Spinal cord (tissue), 10 donors: ENCODE data around the gene ARAF. TPM values are rescaled to one million over a fixed set of nuclear protein-coding genes. Genes with fewer than 3 reads are reported as not detected.

Source experiments
- DNase-seq, 6 donors: peaks; one replicate each; pipeline versions ENCODE4 v3.0.0 to v3.0.0-alpha.2; 2013 to 2015; ENCODE audit warnings: low spot score in 6 of 6, low read depth in 4 of 6
- H3K27ac ChIP-seq: one replicate; pipeline ENCODE4 v1.5.1; 2013; ENCODE audit warnings: low read depth, low read length, control low read depth
- H3K27me3 ChIP-seq: one replicate; pipeline ENCODE4 v1.6.1; 2013; ENCODE audit warnings: low read length; ENCODE audit not compliant: control insufficient read depth, insufficient read depth
- H3K36me3 ChIP-seq: one replicate; pipeline ENCODE4 v1.6.1; 2013; ENCODE audit warnings: low read length; ENCODE audit not compliant: control insufficient read depth, insufficient read depth
- H3K4me1 ChIP-seq: one replicate; pipeline ENCODE4 v1.6.1; 2013; ENCODE audit warnings: low read length; ENCODE audit not compliant: control insufficient read depth, insufficient read depth
- H3K4me3 ChIP-seq: one replicate; pipeline ENCODE4 v1.5.1; 2013; ENCODE audit warnings: low read depth, low read length, control low read depth
- H3K9me3 ChIP-seq: one replicate; pipeline ENCODE4 v1.6.1; 2013; ENCODE audit warnings: low read length; ENCODE audit not compliant: control insufficient read depth, insufficient read depth
- WGBS: methylation state at CpG from one replicate; pipeline ENCODE4 v1.1.5; 2013; ENCODE audit warnings: missing lambda C conversion rate; ENCODE audit not compliant: insufficient coverage; 5-methylcytosine and 5-hydroxymethylcytosine counted together
- polyA plus RNA-seq, 2 donors: library from polyadenylated mRNA; unstranded; fragments of 120-200 nt; gene quantifications; one replicate each; pipeline ENCODE4 v1.2.1, GENCODE V29; 2013; ENCODE audit not compliant: insufficient read length in 2 of 2
- small RNA-seq: library from RNA; depleted of rRNA; stranded (forward); fragments of <200 nt; gene quantifications from one replicate; pipeline ENCODE3, GENCODE V24; 2014; ENCODE audit warnings: low replicate concordance
- total RNA-seq, 2 donors: library from RNA; depleted of rRNA in 1 of 2; stranded (reverse); fragments of 120-200 nt in 1 of 2; fragments of >200 nt in 1 of 2; gene quantifications; one replicate each; pipeline versions ENCODE4 v1.2.3 to v1.2.4, GENCODE V29; 2013 to 2014
- donor health status: healthy.

Gene ARAF
- total and polyA plus RNA-seq, 4 donors = 12.7 to 45.2 (median 38.8) TPM

DNA sequence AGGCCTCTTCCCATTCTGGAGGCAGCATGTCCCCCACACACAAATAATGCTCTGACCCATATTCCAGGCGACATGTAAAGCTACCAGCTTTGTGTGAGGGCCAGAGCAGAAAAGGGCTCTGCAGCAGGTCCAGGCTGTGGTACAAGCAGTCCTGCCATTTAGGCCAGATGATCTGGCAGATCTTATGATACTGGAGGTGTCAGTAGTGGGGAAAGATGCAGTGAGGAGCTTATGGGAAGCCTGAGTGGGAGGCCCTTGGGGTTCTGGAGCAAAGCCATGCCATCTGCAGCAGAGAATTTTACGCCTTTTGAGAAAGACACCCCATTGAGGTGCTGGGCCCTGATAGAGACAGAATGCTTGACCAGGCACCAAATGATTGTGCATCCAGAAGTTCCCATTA is 50.9 kb downstream of the ARAF start:
- H3K4me3 ChIP-seq = no peak overlapping the region
- no peaks in the 10 kb centered on the region for H3K9me3 ChIP-seq
- H3K4me1 ChIP-seq = no peaks in the 10 kb centered on the region
- H3K27ac ChIP-seq = no peak overlapping the region
- no peaks in the 10 kb centered on the region for H3K27me3 ChIP-seq
- H3K36me3 ChIP-seq = peaks cover 11% of the 10 kb centered on the region
- DNase-seq = no peak
- 67% methylated on average over 2 of the region's 2 CpGs for WGBS

DNA sequence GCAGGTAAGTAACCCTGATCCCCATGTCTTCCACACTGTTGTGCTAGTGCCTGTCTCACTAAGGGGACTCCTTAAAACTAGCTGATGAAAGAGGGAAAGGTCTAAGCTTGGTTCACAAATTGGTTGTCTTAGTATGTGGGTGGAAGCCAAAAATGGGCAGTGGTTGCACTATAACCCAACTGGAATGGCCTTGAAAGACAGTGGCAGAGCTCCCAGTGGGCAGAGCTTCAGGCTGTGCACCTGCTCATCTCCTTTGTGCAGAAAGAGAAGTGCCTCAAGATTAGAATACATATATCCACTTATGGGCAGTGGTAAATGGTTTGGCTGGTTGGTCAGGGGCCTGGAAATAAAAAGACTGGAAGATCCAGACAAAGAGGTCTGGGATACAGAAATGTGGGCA is 51.4 kb downstream of the ARAF start:
- Histone ChIP-seq H3K4me1 (no peaks in the 10 kb centered on the region), H3K27ac (no peak overlapping the region), H3K9me3 (no peaks in the 10 kb centered on the region), H3K4me3 (no peak overlapping the region), H3K36me3 (peaks cover 11% of the 10 kb centered on the region), H3K27me3 (no peaks in the 10 kb centered on the region)
- DNase-seq = no peak

DNA sequence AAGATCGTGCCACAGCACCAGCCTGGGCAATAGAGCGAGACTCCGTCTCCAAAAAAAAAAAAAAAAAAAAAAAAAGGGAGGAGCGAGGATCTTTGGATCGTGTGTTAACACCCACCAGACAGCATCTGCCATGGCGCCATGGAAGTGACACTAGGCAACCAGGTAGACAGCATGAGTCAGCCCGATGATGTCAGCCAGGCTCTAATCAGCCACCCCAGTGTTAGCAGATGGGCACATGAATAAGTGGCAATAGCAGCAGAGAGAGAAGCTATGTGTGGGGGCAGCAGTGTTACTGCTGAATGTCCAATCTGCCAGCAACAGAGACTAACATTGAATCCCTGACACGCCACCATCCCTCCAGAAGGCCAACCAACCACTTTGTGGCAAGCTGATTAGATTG is 52.1 kb downstream of the ARAF start:
- no peaks in the 10 kb centered on the region for H3K4me1 ChIP-seq
- no peak overlapping the region for H3K27ac ChIP-seq
- H3K27me3 ChIP-seq = no peaks in the 10 kb centered on the region
- peaks cover 9% of the 10 kb centered on the region for H3K36me3 ChIP-seq
- H3K4me3 ChIP-seq = no peak overlapping the region
- no peak for DNase-seq
- no peaks in the 10 kb centered on the region for H3K9me3 ChIP-seq
- WGBS = 79% methylated on average over 7 of the region's 8 CpGs

DNA sequence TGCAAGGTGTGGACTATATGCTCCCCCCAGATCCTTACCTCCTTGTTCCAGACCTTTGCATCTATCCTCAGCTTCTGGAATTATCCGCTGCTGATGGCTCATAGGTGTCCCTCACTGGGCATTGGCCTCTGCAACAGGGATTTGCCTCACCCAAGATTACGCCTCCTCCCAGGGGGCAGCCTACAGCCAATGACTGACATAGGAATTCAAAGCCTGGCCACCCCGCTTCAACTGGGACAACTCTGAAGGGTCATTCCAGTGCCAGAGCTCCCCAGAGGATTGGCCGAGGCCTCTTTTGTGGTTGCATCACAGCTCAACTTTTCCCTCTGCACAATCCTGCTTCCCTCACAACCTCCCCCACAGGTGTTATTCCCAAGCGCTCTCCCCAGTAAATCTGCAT is 53.6 kb downstream of the ARAF start:
- no peak for DNase-seq
- Histone ChIP-seq H3K27me3 (no peaks in the 10 kb centered on the region), H3K9me3 (no peaks in the 10 kb centered on the region), H3K36me3 (peaks cover 8% of the 10 kb centered on the region), H3K27ac (no peak overlapping the region), H3K4me3 (no peak overlapping the region), H3K4me1 (peaks cover 3% of the 10 kb centered on the region)
- WGBS = 91% methylated on average over 5 of the region's 5 CpGs

DNA sequence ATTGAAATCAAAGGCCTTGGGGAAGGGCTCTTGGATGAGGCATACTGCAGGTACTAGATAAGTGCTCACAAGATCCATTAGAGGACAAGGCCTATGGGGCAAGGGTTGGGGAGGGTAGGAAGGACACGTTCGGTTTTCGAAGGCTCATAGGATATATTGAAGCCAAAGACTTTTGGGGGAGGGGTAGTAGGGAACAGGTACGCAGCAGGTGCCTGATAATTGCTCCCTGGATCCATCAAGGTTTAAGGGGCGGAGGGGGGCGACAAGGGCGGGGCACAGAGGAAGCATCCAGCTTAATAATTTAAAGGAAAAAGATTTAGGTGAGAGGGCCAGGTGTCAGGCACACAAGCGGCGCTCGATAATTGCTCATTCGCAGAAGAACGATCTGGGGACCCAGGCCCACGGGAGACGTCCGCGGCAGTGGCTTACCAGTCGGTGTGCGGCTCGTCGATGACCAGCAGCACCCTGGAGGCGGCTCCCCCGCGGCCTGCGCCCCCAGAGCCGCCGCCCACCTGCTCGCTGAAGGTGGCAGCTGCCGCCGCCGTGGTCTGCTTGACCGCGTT is 58.0 kb downstream of the ARAF start:
- Histone ChIP-seq H3K27ac (no peak overlapping the region), H3K36me3 (peaks cover 2% of the 10 kb centered on the region), H3K4me1 (peaks cover 10% of the 10 kb centered on the region), H3K4me3 (peak overlapping the region; percentile 42), H3K9me3 (no peaks in the 10 kb centered on the region), H3K27me3 (no peaks in the 10 kb centered on the region)
- 40% methylated on average over 32 of the region's 32 CpGs for WGBS
- no peak for DNase-seq

DNA sequence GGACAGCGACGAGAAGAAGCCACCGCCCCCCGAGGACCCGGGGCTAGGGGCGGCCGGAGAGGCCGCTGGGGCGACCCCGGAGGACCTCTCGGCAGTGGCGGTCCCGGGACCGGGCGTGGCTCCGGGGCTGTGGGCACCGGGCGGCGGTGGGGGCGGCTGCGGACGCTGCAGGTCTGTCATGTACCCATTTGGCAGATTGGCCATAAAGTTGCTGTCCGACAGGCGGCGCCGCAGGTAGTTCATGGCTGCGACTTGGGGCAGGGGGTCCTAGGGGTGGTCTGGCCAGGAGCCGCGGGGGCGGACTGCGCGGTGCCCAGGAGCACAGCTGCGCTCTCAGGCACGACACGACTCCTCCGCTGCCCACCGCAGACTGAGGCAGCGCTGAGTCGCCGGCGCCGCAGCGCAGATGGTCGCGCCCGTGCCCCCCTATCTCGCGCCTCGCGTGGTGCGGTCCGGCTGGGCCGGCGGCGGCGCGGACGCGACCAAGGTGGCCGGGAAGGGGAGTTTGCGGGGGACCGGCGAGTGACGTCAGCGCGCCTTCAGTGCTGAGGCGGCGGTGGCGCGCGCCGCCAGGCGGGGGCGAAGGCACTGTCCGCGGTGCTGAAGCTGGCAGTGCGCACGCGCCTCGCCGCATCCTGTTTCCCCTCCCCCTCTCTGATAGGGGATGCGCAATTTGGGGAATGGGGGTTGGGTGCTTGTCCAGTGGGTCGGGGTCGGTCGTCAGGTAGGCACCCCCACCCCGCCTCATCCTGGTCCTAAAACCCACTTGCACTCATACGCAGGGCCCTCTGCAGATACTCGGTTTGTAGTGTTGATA is 58.7 kb downstream of the ARAF start, which contains the start of gene SYN1:
Gene SYN1, minus strand, starts transcription at position 372 of the 817 bp plus-strand sequence. Its CDS starts 129 bp downstream, at position 243.
- Histone ChIP-seq H3K27me3 (no peaks in the 10 kb centered on the region), H3K27ac (no peak within 1 kb of the TSS), H3K4me3 (peak within 1 kb of the TSS; percentile 42), H3K9me3 (no peaks in the 10 kb centered on the region), H3K4me1 (peaks cover 13% of the 10 kb centered on the region), H3K36me3 (no peaks in the 10 kb centered on the region)
- WGBS = 28% methylated on average over 81 of the region's 88 CpGs
- peak; percentile 44 to 95 (median 67) for DNase-seq

DNA sequence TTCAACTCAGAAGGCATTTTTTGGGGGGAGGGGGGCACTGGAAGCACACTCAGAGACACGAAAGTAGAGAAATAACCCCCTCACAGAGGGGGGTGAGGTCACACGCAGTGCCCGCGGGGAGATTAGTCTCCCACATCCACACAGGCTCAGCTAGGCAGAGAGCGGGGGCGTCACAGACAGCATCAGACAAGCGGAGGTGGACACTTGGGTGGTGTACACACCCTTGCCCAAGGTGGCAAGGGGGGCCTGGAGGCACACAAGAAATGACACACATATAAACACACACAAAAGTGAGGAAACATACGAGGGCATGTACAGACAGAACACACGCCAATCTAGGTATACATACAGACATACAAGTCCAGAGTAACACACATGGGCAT is 59.3 kb downstream of the ARAF start:
- Histone ChIP-seq H3K9me3 (no peaks in the 10 kb centered on the region), H3K27me3 (no peaks in the 10 kb centered on the region), H3K27ac (no peak overlapping the region), H3K36me3 (no peaks in the 10 kb centered on the region), H3K4me3 (no peak overlapping the region), H3K4me1 (peaks cover 13% of the 10 kb centered on the region)
- DNase-seq = no peak
- WGBS = 58% methylated on average over 6 of the region's 9 CpGs

Small RNA genes within 50 kb of the gene (small RNA-seq; reads per million reads assigned to genes)
- gene MIR4769 = not detected

Other genes with a start within 250 kb of the ARAF start
- 1 to 10 TPM; 1.5 to 4.6 TPM for gene ZNF157, start 190.6 kb upstream of the ARAF start, total RNA-seq
- gene ZNF157, start 190.6 kb upstream of the ARAF start, polyA plus RNA-seq = 1 to 10 TPM; 2.6 to 3.1 TPM
- 10 to 100 TPM; 12.5 to 14.2 TPM for gene ZNF41, start 78.0 kb upstream of the ARAF start, total RNA-seq
- 10 to 100 TPM; 10.1 to 10.9 TPM for gene ZNF41, start 78.0 kb upstream of the ARAF start, polyA plus RNA-seq
- 100 to 1,000 TPM in 1 of 2 donors, 10 to 100 TPM in 1; 38.1 to 198 TPM for gene TIMP1, start 21.2 kb downstream of the ARAF start, total RNA-seq
- 100 to 1,000 TPM in 1 of 2 donors, 10 to 100 TPM in 1; 59.4 to 112 TPM for gene TIMP1, start 21.2 kb downstream of the ARAF start, polyA plus RNA-seq
- gene SYN1, start 58.7 kb downstream of the ARAF start, total RNA-seq = 10 to 100 TPM; 10.1 to 37.2 TPM
- gene SYN1, start 58.7 kb downstream of the ARAF start, polyA plus RNA-seq = 100 to 1,000 TPM; 182 to 222 TPM
- 1 to 10 TPM; 2.9 to 3.9 TPM for gene CFP, start 68.7 kb downstream of the ARAF start, total RNA-seq
- 1 to 10 TPM; 3.4 to 6.2 TPM for gene CFP, start 68.7 kb downstream of the ARAF start, polyA plus RNA-seq
- gene ELK1, start 89.4 kb downstream of the ARAF start, total RNA-seq = 10 to 100 TPM in 1 of 2 donors, 1 to 10 TPM in 1; 9.7 to 23.1 TPM
- 10 to 100 TPM; 30.8 to 32.8 TPM for gene ELK1, start 89.4 kb downstream of the ARAF start, polyA plus RNA-seq
- 100 to 1,000 TPM in 1 of 2 donors, 10 to 100 TPM in 1; 55.4 to 103 TPM for gene UXT, start 98.0 kb downstream of the ARAF start, total RNA-seq
- gene UXT, start 98.0 kb downstream of the ARAF start, polyA plus RNA-seq = 10 to 100 TPM; 66.5 to 74.6 TPM